Astrocyte (in vitro differentiated cells and primary cell): ENCODE data around the gene DIP2C.

Experiments used
- CTCF ChIP-seq: IDR thresholded peaks from 2 replicates; pipeline ENCODE4 v1.5.1; 2011; ENCODE audit warnings: low read depth, mild to moderate bottlenecking, inconsistent platforms, low read length, moderate library complexity; ENCODE audit not compliant: insufficient read depth
- EZH2 ChIP-seq: IDR thresholded peaks from 2 replicates; pipeline ENCODE4 v1.6.1; 2012; ENCODE audit warnings: mild to moderate bottlenecking, low read length, inconsistent platforms; ENCODE audit not compliant: insufficient read depth

GRCh38 chr10:241966-242643 lies 447.4 kb downstream of the DIP2C start:
- TF ChIP-seq CTCF (no peak), EZH2 (no peak)
